GM12875 (cell line): ENCODE measurements around the gene C2CD2L.

ENCODE experiments used
- H3K4me3 ChIP-seq: one replicate; pipeline ENCODE4 v1.5.1; 2011; ENCODE audit warnings: low read depth, low read length, control low read depth
- TF ChIP-seq, protein P1 (sequence below): IDR thresholded peaks from 2 replicates; pipeline ENCODE4 v1.5.1; 2011; ENCODE audit warnings: low read depth, mild to moderate bottlenecking, control low read depth, inconsistent platforms, low read length, moderate library complexity, borderline replicate concordance; ENCODE audit not compliant: insufficient read depth

The C2CD2L gene

DNA sequence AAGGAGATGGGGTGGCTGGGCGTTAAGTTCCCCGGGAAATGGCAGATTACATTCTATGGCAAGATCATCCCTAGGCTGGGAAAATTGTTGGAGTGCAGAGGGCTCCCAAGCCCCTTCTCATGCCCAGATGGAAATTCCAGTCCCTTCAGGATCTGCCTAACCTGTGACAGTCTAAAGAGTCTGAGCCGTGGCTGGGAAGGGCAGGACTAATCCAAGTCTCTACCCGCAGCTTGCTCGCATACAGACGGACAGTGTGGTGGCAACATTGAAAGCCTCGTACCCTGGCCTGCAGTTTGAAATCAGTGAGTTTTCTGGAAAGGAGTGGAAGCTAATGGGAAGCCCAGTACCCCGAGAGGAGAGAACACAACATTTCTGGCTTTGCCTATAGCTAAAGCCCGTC is 18.7 kb upstream of the C2CD2L start:
- no peak overlapping the region for H3K4me3 ChIP-seq

DNA sequence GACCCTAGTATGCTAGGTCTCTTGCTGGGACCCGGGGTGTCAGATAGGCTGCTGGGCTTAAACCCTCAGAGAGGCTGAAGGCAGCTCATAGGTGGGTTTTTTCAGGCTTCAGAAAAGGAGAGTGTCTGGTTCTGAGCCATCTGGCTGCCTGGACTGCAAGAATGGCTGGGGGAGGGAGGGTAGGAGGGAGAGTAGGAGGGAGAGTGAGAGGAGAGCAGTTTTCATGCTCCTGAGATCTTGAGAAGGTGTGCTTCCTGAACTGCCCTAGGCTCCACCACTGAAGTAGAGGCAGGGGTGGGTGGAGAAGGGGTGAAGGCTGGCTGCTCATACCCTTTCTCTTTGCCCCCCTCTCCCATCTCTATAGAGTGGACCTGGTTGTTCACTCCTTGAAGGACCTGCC is 17.8 kb upstream of the C2CD2L start:
- TF ChIP-seq, protein P1, sequence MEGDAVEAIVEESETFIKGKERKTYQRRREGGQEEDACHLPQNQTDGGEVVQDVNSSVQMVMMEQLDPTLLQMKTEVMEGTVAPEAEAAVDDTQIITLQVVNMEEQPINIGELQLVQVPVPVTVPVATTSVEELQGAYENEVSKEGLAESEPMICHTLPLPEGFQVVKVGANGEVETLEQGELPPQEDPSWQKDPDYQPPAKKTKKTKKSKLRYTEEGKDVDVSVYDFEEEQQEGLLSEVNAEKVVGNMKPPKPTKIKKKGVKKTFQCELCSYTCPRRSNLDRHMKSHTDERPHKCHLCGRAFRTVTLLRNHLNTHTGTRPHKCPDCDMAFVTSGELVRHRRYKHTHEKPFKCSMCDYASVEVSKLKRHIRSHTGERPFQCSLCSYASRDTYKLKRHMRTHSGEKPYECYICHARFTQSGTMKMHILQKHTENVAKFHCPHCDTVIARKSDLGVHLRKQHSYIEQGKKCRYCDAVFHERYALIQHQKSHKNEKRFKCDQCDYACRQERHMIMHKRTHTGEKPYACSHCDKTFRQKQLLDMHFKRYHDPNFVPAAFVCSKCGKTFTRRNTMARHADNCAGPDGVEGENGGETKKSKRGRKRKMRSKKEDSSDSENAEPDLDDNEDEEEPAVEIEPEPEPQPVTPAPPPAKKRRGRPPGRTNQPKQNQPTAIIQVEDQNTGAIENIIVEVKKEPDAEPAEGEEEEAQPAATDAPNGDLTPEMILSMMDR = no peak
- H3K4me3 ChIP-seq = no peak overlapping the region

More for the DNA sequence above, 18.7 kb upstream of the C2CD2L start:
- TF ChIP-seq, protein P1 = no peak

DNA sequence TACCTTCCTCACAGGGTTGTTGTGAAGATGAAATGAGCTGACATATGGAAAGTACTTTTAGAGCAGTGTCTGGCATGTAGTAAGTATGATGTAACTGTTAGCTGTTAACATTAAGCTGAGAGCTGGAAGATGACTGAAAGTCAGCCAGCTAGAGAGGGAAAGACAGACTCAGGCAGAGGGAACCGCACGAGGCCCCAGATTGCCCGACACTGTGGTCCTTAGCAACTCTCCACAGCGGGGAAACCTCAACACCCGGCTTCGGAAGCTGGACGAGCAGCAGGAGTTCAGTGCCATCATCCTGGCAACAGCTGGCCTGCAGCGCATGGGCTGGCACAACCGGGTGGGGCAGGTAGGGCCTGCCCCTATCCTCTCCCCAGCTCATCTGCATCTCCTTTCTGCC is 16.0 kb upstream of the C2CD2L start:
- TF ChIP-seq, protein P1 = no peak
- H3K4me3 ChIP-seq = no peak overlapping the region

DNA sequence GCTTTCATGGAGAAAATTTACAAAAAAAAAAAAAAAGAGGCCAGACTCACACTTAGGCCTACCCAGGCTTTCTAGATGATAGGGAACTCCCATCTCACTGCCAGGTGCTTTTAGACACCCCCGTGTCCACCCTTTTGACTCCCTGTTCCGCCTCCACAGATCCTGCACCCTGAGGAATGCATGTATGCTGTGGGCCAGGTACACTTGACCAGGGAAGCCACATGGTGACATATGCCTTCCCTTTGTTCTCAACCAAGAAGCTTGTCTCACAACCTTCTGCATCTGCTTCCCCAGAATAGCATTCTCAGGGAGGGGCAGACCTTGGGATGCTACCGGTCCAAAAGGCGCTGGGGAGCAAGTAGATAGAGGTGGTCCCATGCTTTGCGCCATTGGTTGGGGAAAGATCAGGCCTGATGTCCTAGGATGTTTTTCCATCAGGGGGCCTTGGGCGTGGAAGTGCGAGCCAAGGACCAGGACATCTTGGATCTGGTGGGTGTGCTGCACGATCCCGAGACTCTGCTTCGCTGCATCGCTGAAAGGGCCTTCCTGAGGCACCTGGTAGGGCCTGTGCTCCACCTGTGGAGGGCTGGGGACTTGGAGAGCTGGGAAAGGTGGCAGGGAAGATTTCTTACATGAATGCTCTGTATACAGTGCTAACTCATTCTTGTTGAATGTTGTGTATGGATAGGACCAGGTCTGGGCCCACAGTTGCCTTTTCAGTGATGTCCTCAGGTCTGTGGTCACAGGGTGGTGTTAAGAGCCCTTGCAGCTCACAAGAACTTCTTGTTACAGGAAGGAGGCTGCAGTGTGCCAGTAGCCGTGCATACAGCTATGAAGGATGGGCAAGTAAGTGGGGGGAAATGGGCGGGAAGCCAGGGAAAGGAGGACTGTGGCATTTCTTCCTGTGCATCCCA is 14.9 kb upstream of the C2CD2L start:
- TF ChIP-seq, protein P1 = no peak
- H3K4me3 ChIP-seq = no peak overlapping the region

DNA sequence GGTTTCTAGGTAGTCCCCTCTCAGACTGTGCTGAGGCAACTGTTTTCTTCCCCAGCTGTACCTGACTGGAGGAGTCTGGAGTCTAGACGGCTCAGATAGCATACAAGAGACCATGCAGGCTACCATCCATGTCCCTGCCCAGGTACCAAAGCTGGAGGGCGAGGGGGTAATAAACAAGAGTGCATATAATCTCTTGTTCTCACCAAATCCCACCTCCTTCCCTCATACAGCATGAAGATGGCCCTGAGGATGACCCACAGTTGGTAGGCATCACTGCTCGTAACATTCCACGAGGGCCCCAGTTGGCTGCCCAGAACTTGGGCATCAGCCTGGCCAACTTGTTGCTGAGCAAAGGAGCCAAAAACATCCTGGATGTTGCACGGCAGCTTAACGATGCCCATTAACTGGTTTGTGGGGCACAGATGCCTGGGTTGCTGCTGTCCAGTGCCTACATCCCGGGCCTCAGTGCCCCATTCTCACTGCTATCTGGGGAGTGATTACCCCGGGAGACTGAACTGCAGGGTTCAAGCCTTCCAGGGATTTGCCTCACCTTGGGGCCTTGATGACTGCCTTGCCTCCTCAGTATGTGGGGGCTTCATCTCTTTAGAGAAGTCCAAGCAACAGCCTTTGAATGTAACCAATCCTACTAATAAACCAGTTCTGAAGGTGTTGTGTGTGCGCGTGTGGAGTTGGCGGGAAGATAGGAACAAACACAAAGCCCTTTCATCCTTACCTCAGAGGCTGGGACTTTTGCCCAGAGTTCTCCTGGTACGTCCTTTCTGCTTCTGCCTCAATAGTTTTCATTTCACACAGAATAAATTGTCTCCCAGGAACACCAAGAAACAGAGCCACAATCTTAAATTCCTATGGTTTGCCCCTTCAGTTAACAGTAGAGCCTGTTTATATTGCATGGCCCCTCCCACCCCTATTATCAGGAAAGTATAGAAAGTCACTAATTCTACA is 14.0 kb upstream of the C2CD2L start:
- peak overlapping the region; percentile 78 for H3K4me3 ChIP-seq
- TF ChIP-seq, protein P1 = no peak

DNA sequence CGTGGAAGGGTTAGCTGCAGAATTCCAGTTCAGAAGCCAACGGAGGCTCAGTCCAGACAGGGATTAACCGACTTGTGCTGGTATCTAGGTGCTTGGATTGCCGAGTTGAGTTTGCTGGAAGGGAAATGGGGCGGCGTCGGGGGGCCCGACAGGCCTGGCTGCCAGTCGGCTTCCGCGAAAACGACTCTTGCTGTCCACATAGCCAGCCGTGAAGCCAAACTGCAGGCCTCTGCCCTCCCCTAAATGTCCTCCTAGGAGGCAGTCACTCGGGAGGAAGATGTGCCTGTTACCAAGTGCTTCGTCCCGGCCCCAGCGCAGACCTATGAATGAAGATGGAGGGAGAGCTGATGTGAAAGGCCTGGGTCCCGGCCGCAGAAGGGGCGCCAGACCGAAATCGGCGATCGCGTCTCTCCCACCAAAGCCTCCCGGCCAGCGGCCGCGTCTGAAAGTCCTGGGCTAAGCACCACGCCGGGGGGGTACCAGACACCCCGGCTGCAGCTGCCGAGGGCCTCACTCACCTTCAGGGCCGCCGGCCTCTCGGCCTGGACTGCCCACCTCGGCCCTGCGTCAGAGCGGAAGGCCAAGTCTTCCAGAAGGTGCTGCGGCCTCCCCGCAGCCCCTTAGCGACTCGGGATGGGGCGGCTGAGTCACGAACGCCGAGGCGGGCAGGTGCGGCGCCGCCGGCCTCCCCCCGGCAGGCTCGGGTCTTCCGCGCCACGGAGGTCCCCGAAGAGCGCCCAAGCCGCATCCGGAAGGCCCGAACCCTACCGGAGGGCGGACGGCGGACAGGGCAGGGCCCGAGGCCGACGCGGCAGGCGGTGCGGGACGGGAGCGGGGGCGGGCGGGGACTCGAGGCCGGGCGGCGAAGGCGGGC is 13.0 kb upstream of the C2CD2L start:
- peak overlapping the region; percentile 78 for H3K4me3 ChIP-seq

More for the DNA sequence above, 13.0 kb upstream of the C2CD2L start:
- TF ChIP-seq, protein P1 = no peak
